Osteocyte (in vitro differentiated cells): ENCODE measurements around the gene GPR143. TPM values are rescaled to one million over a fixed set of nuclear protein-coding genes. Genes with fewer than 3 reads are reported as not detected.
"Not testable (repeated sequence)": the region's sequence is repeated elsewhere in the genome, so short reads cannot be mapped to it uniquely, and the experiment has no call there.

Experiments
- DNase-seq: peaks from one replicate; pipeline ENCODE4 v3.0.0; 2021; ENCODE audit warnings: mixed read lengths; ENCODE audit not compliant: unreplicated experiment; ENCODE audit errors: extremely low spot score
- H3K27ac Mint-ChIP-seq: one replicate; pipeline ENCODE4 v1.8.0; 2021; ENCODE audit warnings: mild to moderate bottlenecking, mixed read lengths; ENCODE audit not compliant: unreplicated experiment
- H3K27me3 Mint-ChIP-seq: one replicate; pipeline ENCODE4 v1.8.0; 2021; ENCODE audit warnings: mixed read lengths; ENCODE audit not compliant: unreplicated experiment
- H3K36me3 Mint-ChIP-seq: one replicate; pipeline ENCODE4 v1.8.0; 2021; ENCODE audit warnings: mixed read lengths; ENCODE audit not compliant: unreplicated experiment
- H3K4me1 Mint-ChIP-seq: one replicate; pipeline ENCODE4 v1.8.0; 2021; ENCODE audit warnings: mixed read lengths; ENCODE audit not compliant: unreplicated experiment
- H3K4me3 Mint-ChIP-seq: one replicate; pipeline ENCODE4 v1.8.0; 2021; ENCODE audit warnings: mild to moderate bottlenecking, moderate library complexity, mixed read lengths; ENCODE audit not compliant: unreplicated experiment
- H3K9me3 Mint-ChIP-seq: one replicate; pipeline ENCODE4 v1.8.0; 2021; ENCODE audit warnings: mixed read lengths; ENCODE audit not compliant: unreplicated experiment
- CTCF ChIP-seq: fragments of 200-600 bp; sonication (generic); IDR thresholded peaks from 2 replicates; pipeline ENCODE4 v1.5.0; 2021; ENCODE audit warnings: antibody characterized with exemption, mild to moderate bottlenecking, moderate library complexity
- long read RNA-seq: library from polyadenylated mRNA; unstranded; transcript quantifications from one replicate; pipeline ENCODE4 v2.0.0, GENCODE V29; 2021
- total RNA-seq: library from RNA; stranded (reverse); gene quantifications from 2 replicates; pipeline ENCODE4 v1.2.1, GENCODE V29; 2021

Gene GPR143
- total RNA-seq = 0.43 TPM in 1 of 2 replicates, not detected in the other
- long read RNA-seq, partial matches to known transcripts = 0 of 1 reads
- long read RNA-seq, other reads (novel, unspliced or antisense) = 1 of 1 reads

- no peak for TF ChIP-seq CTCF
Observed at GRCh38 chrX:9765737-9766097, at the start of gene GPR143. GPR143 (minus strand) TSS chrX:9765847; CDS start chrX:9765817, 30 bp downstream.

GRCh38 chrX:9811086-9811485, 45.4 kb upstream of the GPR143 start:
- not testable (repeated sequence) for H3K27ac Mint-ChIP-seq, H3K27me3 Mint-ChIP-seq, H3K4me1 Mint-ChIP-seq, H3K36me3 Mint-ChIP-seq, DNase-seq, H3K4me3 Mint-ChIP-seq
- H3K9me3 Mint-ChIP-seq = peaks cover 11% of the 10 kb centered on the region

More at GRCh38 chrX:9765737-9766097, at the start of gene GPR143:
- H3K36me3 Mint-ChIP-seq = no peaks in the 10 kb centered on the region
- peaks cover 6% of the 10 kb centered on the region for H3K9me3 Mint-ChIP-seq
- no peak within 1 kb of the TSS for H3K27ac Mint-ChIP-seq
- H3K4me1 Mint-ChIP-seq = no peaks in the 10 kb centered on the region
- no peak within 1 kb of the TSS for H3K4me3 Mint-ChIP-seq
- no peak for DNase-seq
- peaks cover 2% of the 10 kb centered on the region for H3K27me3 Mint-ChIP-seq

- H3K36me3 Mint-ChIP-seq, H3K4me1 Mint-ChIP-seq, DNase-seq, H3K27ac Mint-ChIP-seq, H3K27me3 Mint-ChIP-seq, H3K4me3 Mint-ChIP-seq: not testable (repeated sequence)
- H3K9me3 Mint-ChIP-seq = peaks cover 11% of the 10 kb centered on the region
Observed at GRCh38 chrX:9809876-9810275, 44.2 kb upstream of the GPR143 start.

- no peaks in the 10 kb centered on the region for H3K27me3 Mint-ChIP-seq
- H3K4me3 Mint-ChIP-seq = no peak overlapping the region
Observed at GRCh38 chrX:9807355-9808182, 41.9 kb upstream of the GPR143 start.

GRCh38 chrX:9805956-9806355, 40.3 kb upstream of the GPR143 start:
- Mint-ChIP-seq H3K27ac (no peak overlapping the region), H3K9me3 (peaks cover 4% of the 10 kb centered on the region), H3K36me3 (no peaks in the 10 kb centered on the region), H3K27me3 (no peaks in the 10 kb centered on the region), H3K4me3 (no peak overlapping the region), H3K4me1 (no peaks in the 10 kb centered on the region)
- DNase-seq = no peak
- no peak for TF ChIP-seq CTCF

More at GRCh38 chrX:9807355-9808182, 41.9 kb upstream of the GPR143 start:
- Mint-ChIP-seq H3K36me3 (no peaks in the 10 kb centered on the region), H3K9me3 (peaks cover 4% of the 10 kb centered on the region), H3K27ac (no peak overlapping the region), H3K4me1 (no peaks in the 10 kb centered on the region)
- no peak for DNase-seq
- TF ChIP-seq CTCF = no peak

- Mint-ChIP-seq H3K27me3 (no peaks in the 10 kb centered on the region), H3K4me3 (no peak overlapping the region), H3K27ac (no peak overlapping the region), H3K9me3 (peaks cover 11% of the 10 kb centered on the region), H3K36me3 (peaks cover 3% of the 10 kb centered on the region), H3K4me1 (no peaks in the 10 kb centered on the region)
- no peak for DNase-seq
- no peak for TF ChIP-seq CTCF
Observed at GRCh38 chrX:9804444-9804843, 38.8 kb upstream of the GPR143 start.
